HG02973 (cell line): Measurements from ENCODE around the gene LARGE1.

Experiments
- ATAC-seq: cut with Tn5 transposase; IDR thresholded peaks from one replicate; pipeline ENCODE4 v1.9.1; 2021; ENCODE audit warnings: moderate library complexity; ENCODE audit not compliant: unreplicated experiment

Gene LARGE1

GRCh38 chr22:33605666-33606065 is 314.6 kb downstream of the LARGE1 start:
- no peak for ATAC-seq

- ATAC-seq = no peak
Measured at GRCh38 chr22:33605221-33605620, 315.1 kb downstream of the LARGE1 start.

DNA sequence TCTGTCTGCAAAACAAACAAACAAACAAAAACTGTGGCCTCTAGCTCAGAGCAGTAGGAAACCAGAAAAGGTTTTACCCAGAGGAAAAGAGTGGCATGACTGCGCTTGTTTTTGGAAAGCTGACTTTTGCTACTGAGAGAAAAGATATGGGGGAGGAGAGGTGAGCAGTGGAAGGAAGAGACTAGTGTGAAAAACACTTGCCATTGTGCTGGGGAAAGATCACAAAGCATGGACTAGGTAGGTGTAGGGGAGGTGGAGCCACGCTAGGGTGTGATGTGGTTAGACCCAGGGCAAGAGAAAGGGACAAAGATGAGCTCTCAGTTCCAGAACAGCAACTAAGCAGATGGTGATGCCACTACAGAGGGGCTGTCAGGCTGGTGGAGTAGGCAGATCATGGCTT is 319.2 kb downstream of the LARGE1 start:
- ATAC-seq = no peak

- ATAC-seq = no peak
Measured at GRCh38 chr22:33600595-33600994, 319.7 kb downstream of the LARGE1 start.

DNA sequence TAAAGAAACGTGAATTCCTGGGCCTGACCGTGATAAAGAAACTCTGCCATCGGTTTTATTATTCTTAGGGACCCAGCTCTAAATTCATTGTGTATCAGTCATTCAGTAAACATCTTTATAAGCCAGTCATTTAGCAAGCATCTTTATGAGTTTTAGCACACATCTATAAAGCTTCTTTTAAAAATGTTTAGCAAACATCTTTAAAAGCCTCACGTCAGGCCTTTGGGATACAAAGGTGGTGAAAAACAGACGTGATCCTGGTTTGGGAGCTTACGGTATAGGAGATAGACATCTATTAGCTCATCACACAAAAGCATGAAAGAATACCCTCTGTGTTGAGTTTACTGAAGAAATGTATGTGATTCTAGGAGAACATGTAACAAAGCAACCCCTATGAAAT is 320.2 kb downstream of the LARGE1 start:
- ATAC-seq = no peak

GRCh38 chr22:33599596-33599995 is 320.7 kb downstream of the LARGE1 start:
- ATAC-seq = no peak

DNA sequence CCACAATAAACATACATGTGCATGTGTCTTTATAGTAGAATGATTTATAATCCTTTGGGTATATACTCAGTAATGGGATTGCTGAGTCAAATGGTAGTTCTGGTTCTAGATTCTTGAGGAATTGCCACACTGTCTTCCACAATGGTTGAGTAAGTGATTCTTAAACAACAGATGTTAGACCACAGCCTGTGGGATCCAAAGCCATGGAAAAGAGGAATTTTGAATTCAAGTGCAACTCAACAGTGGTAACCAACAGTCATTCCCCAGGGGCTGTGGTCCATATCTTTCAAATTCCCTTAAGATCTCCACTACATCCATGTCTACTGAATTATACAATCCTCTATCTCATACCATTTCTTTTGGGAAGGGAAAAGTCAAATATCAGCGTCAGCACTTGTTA is 321.5 kb downstream of the LARGE1 start:
- ATAC-seq = no peak

- no peak for ATAC-seq
Measured at GRCh38 chr22:33597274-33597985, 322.8 kb downstream of the LARGE1 start.

- no peak for ATAC-seq
Measured at GRCh38 chr22:33593818-33594217, 326.5 kb downstream of the LARGE1 start.

DNA sequence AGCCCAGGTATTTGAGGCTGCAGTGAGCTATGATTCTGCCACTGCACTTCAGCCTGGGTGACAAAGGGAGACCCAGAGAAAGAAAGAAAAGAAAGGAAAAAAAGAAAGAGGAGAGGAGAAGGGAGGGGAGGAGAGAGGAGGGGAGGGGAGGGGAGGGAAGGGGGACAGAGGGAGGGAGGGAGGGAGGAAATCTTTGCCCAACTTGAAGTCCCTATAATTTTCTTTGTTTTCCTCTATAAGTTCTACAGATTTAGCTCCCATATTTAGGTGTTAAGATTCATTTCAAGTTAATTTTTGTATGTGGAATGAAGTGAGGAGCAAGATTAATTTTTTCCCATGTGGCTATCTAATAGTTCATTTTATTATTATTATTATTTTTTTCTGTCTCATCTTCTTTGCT is 328.3 kb downstream of the LARGE1 start:
- ATAC-seq = no peak

DNA sequence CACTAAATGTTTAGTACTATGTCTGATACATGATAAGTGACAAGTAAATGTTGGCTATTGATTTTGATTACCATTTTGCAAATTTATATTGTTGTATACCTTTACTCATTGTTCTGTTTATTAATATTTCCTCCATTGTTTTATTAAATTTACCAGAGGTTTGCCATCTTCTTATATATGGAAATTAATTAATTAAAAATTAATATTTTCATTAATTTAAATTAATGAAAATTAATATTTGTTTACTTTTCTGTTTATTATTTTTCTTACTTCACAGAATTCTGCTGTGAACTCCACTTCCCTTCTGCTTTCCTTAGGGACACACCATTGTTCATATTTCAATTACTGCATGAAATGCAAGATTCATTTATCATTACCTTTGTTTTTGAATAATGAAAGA is 331.0 kb downstream of the LARGE1 start:
- ATAC-seq = no peak

- no peak for ATAC-seq
Measured at GRCh38 chr22:33588860-33589259, 331.4 kb downstream of the LARGE1 start.

- no peak for ATAC-seq
Measured at GRCh38 chr22:33584152-33584551, 336.1 kb downstream of the LARGE1 start.

DNA sequence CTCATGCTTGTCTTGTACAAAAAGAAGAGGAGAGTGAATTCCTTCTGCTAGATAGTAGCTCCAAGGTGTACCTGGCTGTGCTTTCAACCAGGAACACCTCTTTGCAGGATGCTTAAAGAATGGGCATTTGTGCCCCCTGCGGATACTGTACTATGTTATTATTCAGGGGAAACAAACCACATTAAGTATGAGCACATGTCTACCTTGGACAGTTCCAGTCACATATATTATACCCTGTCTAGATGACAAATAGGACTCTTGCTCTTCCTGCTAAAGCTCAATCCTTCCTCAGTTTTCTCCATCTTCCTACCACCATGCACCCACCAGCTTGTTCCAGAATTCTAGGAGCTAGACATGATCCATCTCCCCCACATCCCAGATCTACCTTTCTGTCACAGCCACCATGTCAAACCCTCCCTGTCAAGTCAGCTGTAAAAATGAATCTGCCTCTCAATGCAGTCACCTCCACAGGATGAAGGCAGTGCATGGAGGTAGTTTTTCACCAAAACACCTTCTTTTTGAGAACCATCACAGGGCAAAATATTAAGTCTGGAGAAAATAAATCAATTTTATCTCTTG is 337.4 kb downstream of the LARGE1 start:
- ATAC-seq = no peak

GRCh38 chr22:33580310-33580709 is 340.0 kb downstream of the LARGE1 start:
- ATAC-seq = no peak

DNA sequence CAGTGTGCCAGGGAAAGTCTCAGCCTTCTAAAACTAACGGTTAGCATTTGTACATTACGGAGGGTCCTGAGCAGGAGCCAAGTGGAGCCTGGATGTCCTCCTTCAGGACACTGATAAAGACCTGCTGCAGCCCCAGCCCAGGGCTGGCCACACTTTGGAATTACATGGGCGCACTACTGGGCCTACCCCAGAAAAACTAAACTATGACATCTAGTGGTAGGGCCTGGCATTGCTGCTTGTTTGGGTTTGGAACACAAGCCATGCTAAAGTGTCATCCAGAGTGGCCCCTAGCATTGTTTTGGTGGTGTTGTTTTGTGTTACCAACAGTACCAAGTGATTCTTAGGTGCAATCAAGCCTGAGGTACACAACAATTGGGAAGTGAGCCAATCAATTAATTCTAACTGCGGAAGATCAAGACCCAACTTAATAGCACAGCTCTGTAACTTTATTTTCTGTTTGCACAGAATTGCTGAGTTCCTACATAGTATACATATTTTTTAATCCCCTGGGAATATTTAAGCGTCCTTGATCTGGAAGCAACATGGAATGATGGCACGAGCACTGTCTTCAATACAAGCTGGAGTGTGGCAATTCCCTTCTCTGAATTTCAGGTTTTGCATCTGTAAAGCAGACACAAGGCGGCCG is 340.7 kb downstream of the LARGE1 start:
- ATAC-seq = no peak

- ATAC-seq = no peak
Measured at GRCh38 chr22:33578752-33579151, 341.5 kb downstream of the LARGE1 start.

GRCh38 chr22:33577862-33578411 is 342.3 kb downstream of the LARGE1 start:
- no peak for ATAC-seq

GRCh38 chr22:33576205-33576604 is 344.1 kb downstream of the LARGE1 start:
- ATAC-seq = no peak

DNA sequence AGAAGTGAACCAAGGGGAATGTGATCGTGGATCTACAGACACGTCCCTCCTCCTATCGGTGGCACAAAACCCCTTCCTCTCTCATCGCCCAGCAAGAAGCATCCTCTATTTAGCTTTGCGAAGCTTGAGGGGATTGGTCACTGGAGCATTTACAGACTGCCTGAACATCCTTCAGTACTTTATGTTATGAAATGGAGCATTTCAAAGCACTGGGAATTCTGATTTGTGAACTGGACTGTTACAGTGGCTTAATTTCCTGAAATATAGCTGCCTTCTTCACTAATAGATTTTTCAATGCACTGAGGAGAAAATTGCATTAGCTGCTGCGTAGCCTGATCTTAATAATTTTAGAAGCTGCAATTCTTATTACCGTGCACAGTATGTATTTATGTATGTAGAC is 344.5 kb downstream of the LARGE1 start:
- no peak for ATAC-seq

- no peak for ATAC-seq
Measured at GRCh38 chr22:33575041-33575440, 345.2 kb downstream of the LARGE1 start.

GRCh38 chr22:33573479-33573878 is 346.8 kb downstream of the LARGE1 start:
- ATAC-seq = no peak
